Right atrium auricular region (tissue), 2 donors: ENCODE results near the gene HAGHL. TPM values are rescaled to one million over a fixed set of nuclear protein-coding genes. Genes with fewer than 3 reads are reported as not detected.

ENCODE experiments used
- DNase-seq: peaks from one replicate; pipeline ENCODE4 v3.0.0-alpha.2; 2019; ENCODE audit warnings: low spot score
- H3K27ac ChIP-seq, 2 donors: fragments of 200-600 bp; sonication (generic); 1 replicate in 1 of 2; 2 replicates in 1 of 2; pipeline ENCODE4 v1.5.1; 2016 to 2019
- H3K27me3 ChIP-seq, 2 donors: fragments of 200-600 bp; sonication (generic); one replicate each; pipeline versions ENCODE4 v1.5.1 to v1.6.0; 2017 to 2019
- H3K36me3 ChIP-seq: fragments of 200-600 bp; sonication (generic); one replicate; pipeline ENCODE4 v1.5.1; 2016
- H3K4me1 ChIP-seq, 2 donors: fragments of 200-600 bp; sonication (generic); one replicate each; pipeline versions ENCODE4 v1.5.1 to v1.6.0; 2017 to 2019
- H3K4me3 ChIP-seq, 2 donors: fragments of 200-600 bp; sonication (generic); 1 replicate in 1 of 2; 2 replicates in 1 of 2; pipeline ENCODE4 v1.5.1; 2017 to 2019; ENCODE audit warnings: mild to moderate bottlenecking in 1 of 2, moderate library complexity in 1 of 2
- H3K9me3 ChIP-seq, 2 donors: fragments of 200-600 bp; sonication (generic); one replicate each; pipeline ENCODE4 v1.5.1; 2019
- CTCF ChIP-seq, 2 donors: fragments of 200-600 bp; sonication (generic); IDR thresholded peaks; one replicate each; pipeline ENCODE4 v1.5.1; 2019; ENCODE audit warnings: antibody characterized with exemption in 2 of 2
- microRNA counts, 2 donors: library from miRNA; unstranded; fragments of <30 nt; microRNA quantifications; one replicate each; lab custom pipeline; 2016 to 2017
- microRNA-seq, 2 donors: library from miRNA; unstranded; fragments of <30 nt; microRNA quantifications; one replicate each; pipeline ENCODE4, GENCODE V29; 2016 to 2017; ENCODE audit warnings: borderline number of aligned reads in 2 of 2, borderline replicate concordance in 1 of 2
- total RNA-seq, 2 donors: library from RNA; depleted of rRNA; stranded (reverse); fragments of >200 nt; gene quantifications; one replicate each; pipeline ENCODE4 v1.1.0, GENCODE V29; 2016

HAGHL gene
- total RNA-seq, 2 donors from 2014 or later: 9.6 to 9.7 TPM

GRCh38 chr16:778909-779527 is 52.1 kb downstream of the HAGHL start:
- no peaks in the 10 kb centered on the region for H3K9me3 ChIP-seq
- H3K27me3 ChIP-seq: no peaks in the 10 kb centered on the region
- no peak for TF ChIP-seq CTCF (IDR thresholded peaks at IDR 0.05)
- H3K4me1 ChIP-seq: peaks cover 0 to 8% of the 10 kb centered on the region in 2 donors
- no peak for DNase-seq
- H3K27ac ChIP-seq: no peak overlapping the region
- H3K4me3 ChIP-seq: no peak overlapping the region
- no peaks in the 10 kb centered on the region for H3K36me3 ChIP-seq

MicroRNA genes within 50 kb of the gene (microRNA counts, 767-probe panel; counts per million panel counts)
- 0 to 1,480 counts per million in 2 donors for microRNA hsa-miR-662 (lab: Ali Mortazavi, UCI)

Small RNA genes within 50 kb of the gene (microRNA-seq; reads per million reads assigned to microRNA genes)
- gene MIR662: 0 reads per million in 2 donors

Other genes with a start within 250 kb of the HAGHL start
- 10 to 100 TPM; 18.5 to 28.1 TPM for gene CAPN15, start 199.4 kb upstream of the HAGHL start, total RNA-seq
- gene PRR35, start 166.7 kb upstream of the HAGHL start, total RNA-seq: not detected
- gene NHLRC4, start 160.1 kb upstream of the HAGHL start, total RNA-seq: under 1 TPM; 0.43 to 0.74 TPM
- 10 to 100 TPM; 20.8 to 21.0 TPM for gene PIGQ, start 157.1 kb upstream of the HAGHL start, total RNA-seq
- 10 to 100 TPM; 11.1 to 13.5 TPM for gene RAB40C, start 137.0 kb upstream of the HAGHL start, total RNA-seq
- under 1 TPM; 0.52 to 0.71 TPM for gene WFIKKN1, start 96.1 kb upstream of the HAGHL start, total RNA-seq
- gene METTL26, start 90.8 kb upstream of the HAGHL start, total RNA-seq: 100 to 1,000 TPM; 103 to 137 TPM
- gene MCRIP2, start 85.3 kb upstream of the HAGHL start, total RNA-seq: 100 to 1,000 TPM; 110 to 121 TPM
- gene WDR90, start 77.7 kb upstream of the HAGHL start, total RNA-seq: 1 to 10 TPM; 3.0 to 5.7 TPM
- gene RHOT2, start 59.0 kb upstream of the HAGHL start, total RNA-seq: 10 to 100 TPM; 37.8 to 42.8 TPM
- 1 to 10 TPM in 1 of 2 donors, under 1 TPM in 1; 0.67 to 1.3 TPM for gene RHBDL1, start 51.4 kb upstream of the HAGHL start, total RNA-seq
- gene STUB1, start 46.7 kb upstream of the HAGHL start, total RNA-seq: 100 to 1,000 TPM; 135 to 186 TPM
- 10 to 100 TPM; 76.4 to 82.1 TPM for gene JMJD8, start 42.8 kb upstream of the HAGHL start, total RNA-seq
- gene WDR24, start 36.7 kb upstream of the HAGHL start, total RNA-seq: 10 to 100 TPM in 1 of 2 donors, 1 to 10 TPM in 1; 8.1 to 10.3 TPM
- 1 to 10 TPM; 1.3 to 1.7 TPM for gene FBXL16, start 21.3 kb upstream of the HAGHL start, total RNA-seq
- 10 to 100 TPM; 58.9 to 61.3 TPM for gene METRN, start 12.0 kb upstream of the HAGHL start, total RNA-seq
- gene ANTKMT, start 6.0 kb upstream of the HAGHL start, total RNA-seq: 10 to 100 TPM; 36.5 to 37.5 TPM
- under 1 TPM; 0.43 to 0.56 TPM for gene CCDC78, start 663 bp upstream of the HAGHL start, total RNA-seq
- 10 to 100 TPM; 23.3 to 25.5 TPM for gene CIAO3, start 13.9 kb downstream of the HAGHL start, total RNA-seq
- gene MSLN, start 33.6 kb downstream of the HAGHL start, total RNA-seq: 10 to 100 TPM; 44.8 to 94.6 TPM
- gene RPUSD1, start 61.3 kb downstream of the HAGHL start, total RNA-seq: 10 to 100 TPM; 11.4 to 13.2 TPM
- 1 to 10 TPM; 1.8 to 2.3 TPM for gene CHTF18, start 61.5 kb downstream of the HAGHL start, total RNA-seq
- not detected for gene GNG13, start 73.6 kb downstream of the HAGHL start, total RNA-seq
- 10 to 100 TPM; 11.9 to 14.1 TPM for gene LMF1, start 243.9 kb downstream of the HAGHL start, total RNA-seq